Panc1 (cell line): ENCODE results near the gene NEK8. TPM values are rescaled to one million over a fixed set of nuclear protein-coding genes. Genes with fewer than 3 reads are reported as not detected.
A peak's percentile ranks its signal among the peaks of the same experiment; 100 is the strongest.

ENCODE experiments used
- ATAC-seq: fragments of 200-7000 bp; cut with Tn5 transposase; 2 replicates; pipeline ENCODE4 v1.9.1; 2020; ENCODE audit warnings: mild to moderate bottlenecking, moderate library complexity
- BruUV-seq: library from RNA; stranded (reverse); fragments of 400-500 nt; replicated peaks from 2 replicates; lab custom pipeline; 2021; lab: Mats Ljungman, UMichigan
- CTCF ChIA-PET: fragments of 300-600 bp; sonication (Branson Sonifier 250); formaldehyde crosslinking; loops from one replicate; lab custom pipeline; 2022; ENCODE audit warnings: antibody characterized with exemption; lab: Charles Lee
- POLR2A ChIA-PET: fragments of 300-600 bp; sonication (Branson Sonifier 250); formaldehyde crosslinking; loops from one replicate; lab custom pipeline; 2022; ENCODE audit warnings: antibody characterized with exemption; lab: Charles Lee
- DNase-seq: peaks from one replicate; pipeline ENCODE4 v3.0.0-alpha.2; 2010; ENCODE audit warnings: low read depth, low spot score
- H3K27ac ChIP-seq: 2 replicates; pipeline ENCODE4 v1.5.1; 2011; ENCODE audit warnings: mild to moderate bottlenecking, low read length, inconsistent platforms
- H3K27me3 ChIP-seq: fragments of 200-500 bp; sonication (Bioruptor generic); 2 replicates; pipeline ENCODE4 v1.6.0; 2014; ENCODE audit warnings: low read length, inconsistent platforms; ENCODE audit not compliant: control insufficient read depth, insufficient read depth
- H3K36me3 ChIP-seq: fragments of 200-500 bp; sonication (Bioruptor generic); 2 replicates; pipeline ENCODE4 v1.5.1; 2014; ENCODE audit warnings: inconsistent platforms, mild to moderate bottlenecking, low read length, moderate library complexity; ENCODE audit not compliant: control insufficient read depth, insufficient read depth
- H3K4me1 ChIP-seq: 2 replicates; pipeline ENCODE4 v1.5.1; 2011; ENCODE audit warnings: inconsistent platforms, mild to moderate bottlenecking, low read length, moderate library complexity; ENCODE audit not compliant: control insufficient read depth, insufficient read depth
- H3K4me3 ChIP-seq, 2 experiments: 2 replicates each; pipeline ENCODE4 v1.5.1; 2011 to 2012; ENCODE audit warnings: low read depth in 2 of 2, low read length in 2 of 2, mild to moderate bottlenecking in 2 of 2, inconsistent platforms in 1 of 2, moderate library complexity in 1 of 2
- H3K9me3 ChIP-seq: fragments of 200-500 bp; sonication (Bioruptor generic); 2 replicates; pipeline ENCODE4 v1.5.1; 2014; ENCODE audit warnings: low read depth, mild to moderate bottlenecking, inconsistent platforms, low read length, moderate library complexity; ENCODE audit not compliant: control insufficient read depth, insufficient read depth
- POLR2AphosphoS5 ChIP-seq: IDR thresholded peaks from 2 replicates; pipeline ENCODE4 v1.6.1; 2012; ENCODE audit warnings: mild to moderate bottlenecking, low read depth, low read length, moderate library complexity
- SIN3A ChIP-seq: IDR thresholded peaks from 2 replicates; pipeline ENCODE4 v1.6.1; 2012; ENCODE audit warnings: low read depth, mild to moderate bottlenecking, low read length, moderate library complexity, borderline replicate concordance; ENCODE audit not compliant: insufficient read depth
- TCF7L2 ChIP-seq: IDR thresholded peaks from 2 replicates; pipeline ENCODE4 v1.6.1; 2011; ENCODE audit warnings: mild to moderate bottlenecking, low read depth, low read length, inconsistent platforms
- in situ Hi-C: cut with HindIII; loops from 2 replicates; pipeline ENCODE4 v1.10.0; 2016; ENCODE audit warnings: low sequenced_read_pairs, low pct_unique_long_range_greater_than_20kb
- intact Hi-C: fragments of 100-400 bp; cut with micrococcal nuclease; formaldehyde crosslinking; loops from one replicate; pipeline ENCODE4 v1.10.0; 2022; ENCODE audit not compliant: unreplicated experiment
- total RNA-seq: library from RNA; stranded (reverse); gene quantifications from one replicate; pipeline ENCODE4 v1.2.1, GENCODE V29; 2021; ENCODE audit not compliant: unreplicated experiment
- TF ChIP-seq, protein P1 (sequence below), 2 experiments: IDR thresholded peaks; 2 replicates each; pipeline ENCODE4 v1.6.1; 2011 to 2012; ENCODE audit warnings: low read depth in 2 of 2, control low read depth in 1 of 2, low read length in 1 of 2, mild to moderate bottlenecking in 1 of 2, moderate library complexity in 1 of 2; ENCODE audit not compliant: insufficient read depth in 1 of 2
- TF ChIP-seq, protein P2 (sequence below): fragments of 450-650 bp; IDR thresholded peaks from 2 replicates; pipeline ENCODE4 v1.5.1; 2017; ENCODE audit warnings: mild to moderate bottlenecking

NEK8 gene
- total RNA-seq, 1 experiment from 2014 or later: 11.9 TPM

DNA sequence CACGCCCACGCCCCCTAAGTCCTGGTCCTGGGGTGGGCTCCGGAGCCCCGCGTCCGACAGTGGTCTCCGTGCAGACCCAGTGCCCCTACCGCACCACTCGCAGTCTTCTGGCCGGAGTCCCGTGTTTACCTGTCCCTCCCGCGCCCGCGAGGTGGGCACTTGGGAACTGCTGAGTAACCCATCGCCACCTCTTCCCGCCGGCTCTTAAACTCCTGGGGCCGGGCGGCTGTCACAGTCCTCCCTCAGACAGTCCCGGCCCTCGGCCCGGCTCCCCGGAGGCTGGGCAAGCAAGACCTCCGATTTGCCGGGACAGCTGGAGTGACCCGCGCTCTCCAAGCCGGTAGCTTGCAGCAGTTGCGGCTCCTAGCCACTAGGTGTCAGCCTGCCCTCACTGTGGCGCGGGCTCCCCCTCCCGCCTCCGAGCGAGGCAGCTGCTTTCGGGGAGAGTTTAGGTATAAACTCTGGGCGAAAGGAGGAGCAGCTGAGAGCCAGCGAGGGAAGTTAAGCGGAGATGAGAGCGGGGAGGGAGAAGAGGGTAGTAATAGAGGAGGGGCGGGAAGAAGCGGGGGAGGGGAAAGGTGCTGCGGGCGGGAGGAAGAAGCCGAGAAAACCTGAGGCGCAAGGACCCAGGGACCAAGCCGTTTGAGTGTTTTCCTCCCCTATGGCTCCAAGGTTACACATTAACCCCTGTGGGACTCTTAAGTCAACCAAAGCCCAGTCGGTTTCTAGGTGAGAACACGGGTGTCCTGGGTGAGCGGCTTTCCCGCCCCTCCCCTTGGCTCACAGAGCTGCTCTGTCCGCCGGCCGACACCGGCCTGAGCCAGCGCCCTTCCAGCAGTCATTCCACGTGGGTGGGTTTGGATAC lies 1.7 kb upstream of the NEK8 start:
- ATAC-seq: peak; percentile 58
- in situ Hi-C loops: no loop called here
- no TSS peak for BruUV-seq
- Histone ChIP-seq H3K4me1 (peaks cover 41% of the 10 kb centered on the region), H3K36me3 (peaks cover 17% of the 10 kb centered on the region), H3K27ac (peak overlapping the region; percentile 81), H3K9me3 (no peaks in the 10 kb centered on the region), H3K27me3 (no peaks in the 10 kb centered on the region), H3K4me3 (peak overlapping the region; percentile 69 to 96)
- CTCF ChIA-PET: interaction anchor here (0.6 to 3.7 kb wide), 23 partner anchors 9 to 515 kb away, joined by 3 to 123 read pairs (median 5); partner anchors contain the start of genes DHRS13, PHF12 and TRAF4
- no peak for DNase-seq
- intact Hi-C loops: loop anchor here (1.0 to 10.0 kb wide), 3 partner anchors 23 to 225 kb away; partner anchors contain the start of genes DHRS13 and PHF12
- POLR2A ChIA-PET: interaction anchor here (2.1 to 3.0 kb wide), 3 partner anchors 16 to 23 kb away, joined by 11 to 26 read pairs (median 25); partner anchors contain the start of gene TRAF4
- peak; percentile 34; the same call in 1 of the 2 replicates for TF ChIP-seq POLR2AphosphoS5
- TF ChIP-seq, protein P1, sequence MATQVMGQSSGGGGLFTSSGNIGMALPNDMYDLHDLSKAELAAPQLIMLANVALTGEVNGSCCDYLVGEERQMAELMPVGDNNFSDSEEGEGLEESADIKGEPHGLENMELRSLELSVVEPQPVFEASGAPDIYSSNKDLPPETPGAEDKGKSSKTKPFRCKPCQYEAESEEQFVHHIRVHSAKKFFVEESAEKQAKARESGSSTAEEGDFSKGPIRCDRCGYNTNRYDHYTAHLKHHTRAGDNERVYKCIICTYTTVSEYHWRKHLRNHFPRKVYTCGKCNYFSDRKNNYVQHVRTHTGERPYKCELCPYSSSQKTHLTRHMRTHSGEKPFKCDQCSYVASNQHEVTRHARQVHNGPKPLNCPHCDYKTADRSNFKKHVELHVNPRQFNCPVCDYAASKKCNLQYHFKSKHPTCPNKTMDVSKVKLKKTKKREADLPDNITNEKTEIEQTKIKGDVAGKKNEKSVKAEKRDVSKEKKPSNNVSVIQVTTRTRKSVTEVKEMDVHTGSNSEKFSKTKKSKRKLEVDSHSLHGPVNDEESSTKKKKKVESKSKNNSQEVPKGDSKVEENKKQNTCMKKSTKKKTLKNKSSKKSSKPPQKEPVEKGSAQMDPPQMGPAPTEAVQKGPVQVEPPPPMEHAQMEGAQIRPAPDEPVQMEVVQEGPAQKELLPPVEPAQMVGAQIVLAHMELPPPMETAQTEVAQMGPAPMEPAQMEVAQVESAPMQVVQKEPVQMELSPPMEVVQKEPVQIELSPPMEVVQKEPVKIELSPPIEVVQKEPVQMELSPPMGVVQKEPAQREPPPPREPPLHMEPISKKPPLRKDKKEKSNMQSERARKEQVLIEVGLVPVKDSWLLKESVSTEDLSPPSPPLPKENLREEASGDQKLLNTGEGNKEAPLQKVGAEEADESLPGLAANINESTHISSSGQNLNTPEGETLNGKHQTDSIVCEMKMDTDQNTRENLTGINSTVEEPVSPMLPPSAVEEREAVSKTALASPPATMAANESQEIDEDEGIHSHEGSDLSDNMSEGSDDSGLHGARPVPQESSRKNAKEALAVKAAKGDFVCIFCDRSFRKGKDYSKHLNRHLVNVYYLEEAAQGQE (IDR thresholded peaks at IDR 0.05; ENCODE audit: insufficient read depth in 1 of 2, low read depth in 2 of 2, low read length in 1 of 2): no peak
- no peak; the same call in 1 of the 2 replicates for TF ChIP-seq TCF7L2
- TF ChIP-seq, protein P2, sequence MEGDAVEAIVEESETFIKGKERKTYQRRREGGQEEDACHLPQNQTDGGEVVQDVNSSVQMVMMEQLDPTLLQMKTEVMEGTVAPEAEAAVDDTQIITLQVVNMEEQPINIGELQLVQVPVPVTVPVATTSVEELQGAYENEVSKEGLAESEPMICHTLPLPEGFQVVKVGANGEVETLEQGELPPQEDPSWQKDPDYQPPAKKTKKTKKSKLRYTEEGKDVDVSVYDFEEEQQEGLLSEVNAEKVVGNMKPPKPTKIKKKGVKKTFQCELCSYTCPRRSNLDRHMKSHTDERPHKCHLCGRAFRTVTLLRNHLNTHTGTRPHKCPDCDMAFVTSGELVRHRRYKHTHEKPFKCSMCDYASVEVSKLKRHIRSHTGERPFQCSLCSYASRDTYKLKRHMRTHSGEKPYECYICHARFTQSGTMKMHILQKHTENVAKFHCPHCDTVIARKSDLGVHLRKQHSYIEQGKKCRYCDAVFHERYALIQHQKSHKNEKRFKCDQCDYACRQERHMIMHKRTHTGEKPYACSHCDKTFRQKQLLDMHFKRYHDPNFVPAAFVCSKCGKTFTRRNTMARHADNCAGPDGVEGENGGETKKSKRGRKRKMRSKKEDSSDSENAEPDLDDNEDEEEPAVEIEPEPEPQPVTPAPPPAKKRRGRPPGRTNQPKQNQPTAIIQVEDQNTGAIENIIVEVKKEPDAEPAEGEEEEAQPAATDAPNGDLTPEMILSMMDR: peak; percentile 99
- 0 out of 2 replicates have a peak, but pooled peaks have one; percentile 17 for TF ChIP-seq SIN3A

DNA sequence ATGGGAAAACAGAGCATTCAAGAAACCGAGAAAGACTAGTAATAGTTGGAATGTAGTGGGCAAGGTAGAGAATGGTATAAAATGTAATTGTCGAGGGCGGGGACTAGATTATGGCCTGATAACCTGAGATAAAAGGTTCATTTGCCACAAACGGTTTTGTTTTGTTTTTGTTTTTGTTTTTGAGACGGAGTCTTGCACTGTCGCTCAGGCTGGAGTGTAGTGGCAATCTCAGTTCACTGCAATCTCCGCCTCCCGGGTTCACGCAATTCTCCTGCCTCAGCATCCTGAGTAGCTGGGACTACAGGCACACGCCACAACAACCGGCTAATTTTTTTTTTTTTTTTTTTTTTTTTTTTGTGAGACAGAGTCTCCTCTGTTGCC lies 1.4 kb downstream of the NEK8 start:
- H3K9me3 ChIP-seq: no peaks in the 10 kb centered on the region
- no peak for ATAC-seq
- in situ Hi-C loops: no loop called here
- ChIA-PET CTCF (interaction anchor here (0.7 kb wide), 2 partner anchors 164 to 981 kb away, joined by 6 to 7 read pairs; no protein-coding TSS in a partner anchor), POLR2A (no interaction called here)
- H3K27ac ChIP-seq: peak overlapping the region; percentile 41; the same call in 1 of the 2 replicates
- H3K36me3 ChIP-seq: no peaks in the 10 kb centered on the region
- TF ChIP-seq TCF7L2: no peak
- no peak for TF ChIP-seq POLR2AphosphoS5
- H3K4me3 ChIP-seq: no peak overlapping the region
- intact Hi-C loops: loop anchor here (5.0 to 10.0 kb wide), 2 partner anchors 175 to 222 kb away; partner anchors contain the start of genes DHRS13 and PHF12
- peaks cover 13% of the 10 kb centered on the region; the same call in 1 of the 2 replicates for H3K4me1 ChIP-seq
- DNase-seq: no peak
- H3K27me3 ChIP-seq: no peaks in the 10 kb centered on the region
- no TSS peak for BruUV-seq
